ENCODE results near the gene CACNA1H. TPM values are rescaled to one million over a fixed set of nuclear protein-coding genes. Genes with fewer than 3 reads are reported as not detected.

The CACNA1H gene
- total and polyA plus RNA-seq, 2 of the 8 experiments (the other 6 are each of a cell fraction or from before 2014, with no cell fraction given) = 14.0 to 28.7 TPM

DNA sequence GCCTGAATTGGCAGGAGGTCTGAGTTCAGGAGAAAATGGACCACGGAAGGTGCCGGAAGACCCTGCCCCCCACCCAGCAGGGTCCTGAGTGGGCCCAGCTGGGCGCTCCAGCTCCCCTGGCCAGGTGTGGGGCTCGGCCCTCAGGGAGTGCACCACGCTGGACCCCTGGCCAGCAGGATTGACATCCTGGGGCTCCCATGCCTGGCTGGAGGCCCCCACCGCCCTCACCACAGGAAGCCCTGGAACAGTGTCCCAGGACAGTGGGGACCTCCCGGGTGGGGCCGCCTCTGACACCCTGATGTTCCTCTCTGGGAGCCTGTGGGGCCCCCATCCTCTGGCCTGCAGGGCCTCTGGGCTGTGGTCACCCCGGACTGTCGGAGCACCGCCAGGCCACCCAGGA is 28.1 kb upstream of the CACNA1H start (continued):
- TF ChIP-seq, protein P1, sequence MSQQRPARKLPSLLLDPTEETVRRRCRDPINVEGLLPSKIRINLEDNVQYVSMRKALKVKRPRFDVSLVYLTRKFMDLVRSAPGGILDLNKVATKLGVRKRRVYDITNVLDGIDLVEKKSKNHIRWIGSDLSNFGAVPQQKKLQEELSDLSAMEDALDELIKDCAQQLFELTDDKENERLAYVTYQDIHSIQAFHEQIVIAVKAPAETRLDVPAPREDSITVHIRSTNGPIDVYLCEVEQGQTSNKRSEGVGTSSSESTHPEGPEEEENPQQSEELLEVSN (IDR thresholded peaks at IDR 0.05) = no peak
- TF ChIP-seq NANOG (IDR thresholded peaks at IDR 0.05; ENCODE audit: insufficient read depth, low read depth, low read length, poor library complexity, severe bottlenecking) (no peak), TEAD4 (IDR thresholded peaks at IDR 0.05; ENCODE audit: low read depth, low read length) (no peak)
